ENCODE results near the gene MARCHF2.

MARCHF2 gene

DNA sequence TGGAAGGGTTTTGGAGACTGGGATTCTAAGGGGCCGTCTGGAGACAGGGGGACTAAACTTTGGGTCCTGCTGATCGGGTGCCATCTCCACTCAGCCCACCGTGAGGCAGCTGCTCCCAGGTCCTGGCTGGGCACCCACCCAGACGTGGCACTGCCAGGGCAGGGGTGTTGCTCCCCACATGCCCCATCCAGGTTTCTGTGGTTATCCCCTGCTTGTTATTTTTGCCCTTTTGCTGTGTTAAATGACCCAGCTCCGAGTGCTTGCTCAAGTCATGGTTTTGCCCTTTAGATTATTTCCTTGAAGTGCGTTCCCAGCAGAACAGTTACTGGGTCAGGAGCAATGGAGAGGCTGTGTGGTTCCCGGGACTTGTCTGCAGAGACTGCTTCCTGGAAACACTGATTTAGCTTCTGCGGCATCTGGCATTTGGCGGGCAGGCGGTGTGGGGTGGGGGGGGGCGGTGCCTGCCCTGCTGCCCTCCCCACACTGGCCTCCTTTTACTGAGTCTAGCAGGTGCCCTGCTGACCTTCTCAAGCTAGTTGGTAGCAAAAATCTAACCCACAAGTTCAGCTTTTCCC, 21.0 kb upstream of the MARCHF2 start:
- peak overlapping the region; percentile 47 for H3K4me3 ChIP-seq (ENCODE audit: low read depth, low read length, poor library complexity, severe bottlenecking)
- H3K27ac ChIP-seq (ENCODE audit: low read depth, low read length, poor library complexity, severe bottlenecking): no peak overlapping the region
- H2AFZ ChIP-seq (ENCODE audit: low read length): no peak overlapping the region
- H3K4me2 ChIP-seq (ENCODE audit: low read length): peak overlapping the region; percentile 66
- peaks cover 3% of the 10 kb centered on the region; the same call in 1 of the 2 replicates for H3F3A ChIP-seq (ENCODE audit: insufficient read depth, low read length)
- H3K27me3 ChIP-seq (ENCODE audit: insufficient read depth, low read length): no peaks in the 10 kb centered on the region
- TF ChIP-seq, protein P1, sequence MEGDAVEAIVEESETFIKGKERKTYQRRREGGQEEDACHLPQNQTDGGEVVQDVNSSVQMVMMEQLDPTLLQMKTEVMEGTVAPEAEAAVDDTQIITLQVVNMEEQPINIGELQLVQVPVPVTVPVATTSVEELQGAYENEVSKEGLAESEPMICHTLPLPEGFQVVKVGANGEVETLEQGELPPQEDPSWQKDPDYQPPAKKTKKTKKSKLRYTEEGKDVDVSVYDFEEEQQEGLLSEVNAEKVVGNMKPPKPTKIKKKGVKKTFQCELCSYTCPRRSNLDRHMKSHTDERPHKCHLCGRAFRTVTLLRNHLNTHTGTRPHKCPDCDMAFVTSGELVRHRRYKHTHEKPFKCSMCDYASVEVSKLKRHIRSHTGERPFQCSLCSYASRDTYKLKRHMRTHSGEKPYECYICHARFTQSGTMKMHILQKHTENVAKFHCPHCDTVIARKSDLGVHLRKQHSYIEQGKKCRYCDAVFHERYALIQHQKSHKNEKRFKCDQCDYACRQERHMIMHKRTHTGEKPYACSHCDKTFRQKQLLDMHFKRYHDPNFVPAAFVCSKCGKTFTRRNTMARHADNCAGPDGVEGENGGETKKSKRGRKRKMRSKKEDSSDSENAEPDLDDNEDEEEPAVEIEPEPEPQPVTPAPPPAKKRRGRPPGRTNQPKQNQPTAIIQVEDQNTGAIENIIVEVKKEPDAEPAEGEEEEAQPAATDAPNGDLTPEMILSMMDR (IDR thresholded peaks at IDR 0.05; ENCODE audit: low read length): no peak
- H3K79me2 ChIP-seq (ENCODE audit: insufficient read depth, low read length): 0 out of 2 replicates have a peak, but pooled peaks cover 3% of the 10 kb centered on the region
- H3K9me2 ChIP-seq (ENCODE audit: low read depth, low read length): no peaks in the 10 kb centered on the region
- peaks cover 27% of the 10 kb centered on the region for H3K4me1 ChIP-seq (ENCODE audit: insufficient read depth, low read length, severe bottlenecking)
- H3K9me3 ChIP-seq (ENCODE audit: low read length): no peaks in the 10 kb centered on the region
- no peaks in the 10 kb centered on the region for H3K36me3 ChIP-seq (ENCODE audit: insufficient read depth, low read length)
- no peaks in the 10 kb centered on the region for H4K20me1 ChIP-seq (ENCODE audit: insufficient read depth, low read length)
- H3K9ac ChIP-seq (ENCODE audit: low read length): peak overlapping the region; percentile 52; the same call in 1 of the 2 replicates

DNA sequence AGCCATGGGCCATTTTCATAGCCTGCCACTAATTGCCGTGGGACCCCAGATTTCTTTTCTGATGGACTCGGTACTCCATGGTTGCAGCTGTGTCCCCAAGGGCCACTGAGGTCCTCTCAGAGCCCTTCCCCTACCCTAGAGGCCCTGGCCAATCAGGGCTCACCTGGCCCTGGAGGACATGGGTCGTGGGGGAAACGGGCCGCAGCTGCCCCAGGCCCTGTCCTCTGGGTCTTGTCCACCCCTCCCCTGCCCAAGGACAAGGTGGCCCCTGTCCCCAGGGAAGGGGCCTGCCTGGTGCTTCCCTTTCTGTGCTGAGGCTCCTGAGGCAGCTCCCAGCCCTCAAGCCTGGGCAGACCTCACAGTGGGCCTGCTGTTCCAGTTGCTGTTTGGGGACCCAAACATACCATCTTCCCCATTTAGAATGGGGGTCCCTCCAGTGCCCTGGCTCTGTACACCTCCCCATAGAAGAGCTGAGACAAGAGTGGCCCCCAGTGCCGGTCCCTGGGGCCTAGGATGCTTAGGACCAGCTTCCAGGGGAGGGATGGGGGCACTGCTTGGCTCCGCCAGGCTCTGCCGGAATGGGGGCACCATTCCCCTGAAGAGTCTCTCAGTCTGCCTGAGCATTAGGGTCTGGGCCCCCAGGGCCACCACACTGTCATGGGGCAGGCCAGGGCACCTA, 19.8 kb upstream of the MARCHF2 start:
- Histone ChIP-seq H3K36me3 (ENCODE audit: insufficient read depth, low read length) (no peaks in the 10 kb centered on the region), H3K9ac (ENCODE audit: low read length) (no peak overlapping the region), H3F3A (ENCODE audit: insufficient read depth, low read length) (peaks cover 3% of the 10 kb centered on the region; the same call in 1 of the 2 replicates), H3K4me3 (ENCODE audit: low read depth, low read length, poor library complexity, severe bottlenecking) (no peak overlapping the region), H3K9me2 (ENCODE audit: low read depth, low read length) (no peaks in the 10 kb centered on the region), H3K27ac (ENCODE audit: low read depth, low read length, poor library complexity, severe bottlenecking) (no peak overlapping the region), H4K20me1 (ENCODE audit: insufficient read depth, low read length) (no peaks in the 10 kb centered on the region), H3K27me3 (ENCODE audit: insufficient read depth, low read length) (no peaks in the 10 kb centered on the region), H3K4me2 (ENCODE audit: low read length) (no peak overlapping the region), H3K4me1 (ENCODE audit: insufficient read depth, low read length, severe bottlenecking) (peaks cover 27% of the 10 kb centered on the region), H2AFZ (ENCODE audit: low read length) (no peak overlapping the region), H3K79me2 (ENCODE audit: insufficient read depth, low read length) (0 out of 2 replicates have a peak, but pooled peaks cover 3% of the 10 kb centered on the region), H3K9me3 (ENCODE audit: low read length) (no peaks in the 10 kb centered on the region)
- no peak for TF ChIP-seq EZH2 (IDR thresholded peaks at IDR 0.05; ENCODE audit: borderline replicate concordance, low read length)
- TF ChIP-seq, protein P1 (IDR thresholded peaks at IDR 0.05; ENCODE audit: low read length): no peak

- no peaks in the 10 kb centered on the region for H3K9me3 ChIP-seq (ENCODE audit: low read length)
- H4K20me1 ChIP-seq (ENCODE audit: insufficient read depth, low read length): no peaks in the 10 kb centered on the region
- TF ChIP-seq, protein P1 (IDR thresholded peaks at IDR 0.05; ENCODE audit: low read length): no peak
- no peak for TF ChIP-seq EZH2 (IDR thresholded peaks at IDR 0.05; ENCODE audit: borderline replicate concordance, low read length)
- H3K27ac ChIP-seq (ENCODE audit: low read depth, low read length, poor library complexity, severe bottlenecking): no peak overlapping the region
- no peak overlapping the region for H3K4me2 ChIP-seq (ENCODE audit: low read length)
- H3K27me3 ChIP-seq (ENCODE audit: insufficient read depth, low read length): no peaks in the 10 kb centered on the region
- H3K9ac ChIP-seq (ENCODE audit: low read length): no peak overlapping the region
- H3K4me1 ChIP-seq (ENCODE audit: insufficient read depth, low read length, severe bottlenecking): peaks cover 24% of the 10 kb centered on the region
- no peaks in the 10 kb centered on the region for H3K9me2 ChIP-seq (ENCODE audit: low read depth, low read length)
- no peaks in the 10 kb centered on the region; the same call in 1 of the 2 replicates for H3F3A ChIP-seq (ENCODE audit: insufficient read depth, low read length)
- H3K4me3 ChIP-seq (ENCODE audit: low read depth, low read length, poor library complexity, severe bottlenecking): no peak overlapping the region
- no peaks in the 10 kb centered on the region for H3K36me3 ChIP-seq (ENCODE audit: insufficient read depth, low read length)
- 0 out of 2 replicates have a peak, but pooled peaks cover 3% of the 10 kb centered on the region for H3K79me2 ChIP-seq (ENCODE audit: insufficient read depth, low read length)
- H2AFZ ChIP-seq (ENCODE audit: low read length): no peak overlapping the region
Observed at GRCh38 chr19:8393871-8394250, 19.2 kb upstream of the MARCHF2 start.
